NCI-H1092 treated with DMSO at 0.1 percent for 48 hours (cell line): ENCODE measurements around the gene YTHDC2.
"Not testable (repeated sequence)": the region's sequence is repeated elsewhere in the genome, so short reads cannot be mapped to it uniquely, and the experiment has no call there.

Source experiments
- DNase-seq: peaks from one replicate; lab custom pipeline; 2025; lab: John Stamatoyannopoulos, UW

Gene YTHDC2

DNA sequence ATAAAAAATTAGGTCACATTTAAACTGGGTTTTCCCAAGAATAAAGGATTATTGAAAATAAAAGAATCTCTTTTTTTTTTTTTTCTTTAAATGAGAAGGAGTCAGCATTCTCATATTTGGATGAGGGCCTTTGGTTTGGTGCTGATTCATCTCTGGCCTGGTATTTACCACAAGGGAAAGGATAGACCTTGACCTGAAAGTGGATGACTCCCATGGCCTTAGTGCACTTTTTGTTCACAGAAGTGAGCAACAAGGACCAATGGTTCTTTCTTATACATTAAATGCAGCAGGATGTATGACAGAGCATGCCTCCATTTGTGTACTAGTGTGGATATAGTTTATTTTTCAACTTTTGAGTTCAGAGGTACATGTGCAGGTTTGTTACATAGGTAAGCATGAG is 6.9 kb downstream of the YTHDC2 start:
- no peak for DNase-seq

DNA sequence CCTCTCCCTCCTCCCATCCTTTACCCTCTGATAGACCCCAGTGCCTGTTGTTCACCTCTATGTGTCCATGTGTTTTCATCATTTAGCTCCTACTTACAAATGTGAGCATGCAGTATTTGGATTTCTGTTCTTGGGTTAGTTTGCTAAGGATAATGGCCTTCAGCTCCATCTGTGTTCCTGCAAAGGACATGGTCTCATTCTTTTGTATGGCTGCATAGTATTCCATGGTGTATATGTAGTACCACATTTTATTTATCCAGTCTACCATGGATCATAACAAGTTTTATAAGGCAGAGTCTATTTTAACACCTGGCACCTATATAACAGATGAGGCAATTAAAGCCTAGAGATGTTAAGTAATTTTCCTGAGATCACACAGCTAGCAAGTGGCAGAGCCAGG is 7.4 kb downstream of the YTHDC2 start:
- no peak for DNase-seq

DNA sequence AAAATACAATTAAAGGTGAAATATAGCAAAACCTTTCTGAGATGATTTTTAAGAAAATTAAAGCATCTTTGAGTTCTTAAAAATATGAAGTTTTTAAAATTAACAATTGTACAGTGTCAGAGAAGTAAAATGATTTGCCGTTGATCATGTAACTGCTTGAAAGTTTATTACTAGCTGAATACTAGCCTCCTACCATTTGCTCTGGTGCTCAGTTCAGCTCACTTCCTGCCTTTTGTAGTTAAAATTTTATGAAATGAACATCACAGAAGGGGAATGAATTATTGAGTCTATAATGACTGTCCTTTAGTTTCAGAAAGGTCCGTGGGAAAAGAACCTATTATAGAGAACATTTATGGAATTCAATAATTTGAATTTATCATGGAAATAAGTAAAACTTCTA is 9.7 kb downstream of the YTHDC2 start:
- no peak for DNase-seq

- no peak for DNase-seq
Observed at GRCh38 chr5:113524927-113525326, 11.4 kb downstream of the YTHDC2 start.

DNA sequence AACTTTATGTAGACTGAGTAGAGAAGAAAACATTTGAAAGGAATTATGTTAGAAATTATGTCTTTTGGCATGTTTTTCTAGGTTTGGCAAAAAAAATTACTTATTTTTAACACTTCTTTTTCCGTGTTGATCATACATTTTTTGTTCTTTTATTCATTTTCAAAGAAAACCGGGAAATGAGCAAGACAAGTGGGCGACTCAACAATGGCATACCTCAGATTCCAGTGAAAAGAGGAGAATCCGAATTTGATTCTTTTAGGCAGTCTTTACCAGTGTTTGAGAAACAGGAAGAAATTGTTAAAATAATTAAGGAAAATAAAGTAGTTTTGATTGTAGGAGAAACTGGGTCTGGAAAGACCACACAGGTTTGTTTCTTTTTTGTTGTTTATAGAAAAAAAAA is 12.9 kb downstream of the YTHDC2 start:
- no peak for DNase-seq

DNA sequence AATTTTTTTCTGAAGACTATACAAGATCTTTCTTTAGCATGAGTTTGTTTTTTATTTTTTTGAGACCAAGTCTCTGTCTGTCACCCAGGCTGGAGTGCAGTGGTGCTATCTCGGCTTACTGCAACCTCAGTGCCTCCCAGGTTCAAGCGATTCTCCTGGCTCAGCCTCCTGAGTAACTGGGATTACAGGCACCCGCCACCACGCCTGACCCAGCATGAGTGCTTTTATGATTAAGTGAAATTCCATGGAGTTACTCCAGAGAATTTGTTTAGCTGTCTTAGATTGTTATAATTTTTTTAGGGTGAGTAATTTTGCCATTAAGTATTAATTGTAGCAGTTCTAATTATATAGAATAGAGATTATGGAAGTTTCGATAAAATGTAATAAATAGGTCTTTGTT is 14.3 kb downstream of the YTHDC2 start:
- DNase-seq: no peak

GRCh38 chr5:113531481-113532159 is 18.1 kb downstream of the YTHDC2 start:
- DNase-seq: no peak

DNA sequence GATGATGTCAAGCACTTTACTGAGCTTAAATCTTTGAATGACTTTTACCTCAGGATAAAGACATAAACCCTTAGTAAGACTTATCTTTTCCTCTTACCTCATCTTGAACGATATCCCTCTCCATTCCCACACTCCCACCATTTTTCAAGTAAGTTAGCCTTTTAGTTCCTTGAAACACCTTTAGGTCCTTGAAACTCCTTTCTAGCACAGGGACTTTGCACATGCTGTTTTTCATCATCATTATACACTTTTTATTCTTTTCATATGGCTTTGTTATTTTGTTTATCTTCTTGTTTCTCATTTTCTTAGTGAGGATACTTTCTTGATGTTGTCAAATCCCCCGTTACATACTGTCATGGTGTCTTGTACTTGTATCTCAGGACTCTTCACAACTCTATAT is 24.8 kb downstream of the YTHDC2 start:
- DNase-seq: no peak

DNA sequence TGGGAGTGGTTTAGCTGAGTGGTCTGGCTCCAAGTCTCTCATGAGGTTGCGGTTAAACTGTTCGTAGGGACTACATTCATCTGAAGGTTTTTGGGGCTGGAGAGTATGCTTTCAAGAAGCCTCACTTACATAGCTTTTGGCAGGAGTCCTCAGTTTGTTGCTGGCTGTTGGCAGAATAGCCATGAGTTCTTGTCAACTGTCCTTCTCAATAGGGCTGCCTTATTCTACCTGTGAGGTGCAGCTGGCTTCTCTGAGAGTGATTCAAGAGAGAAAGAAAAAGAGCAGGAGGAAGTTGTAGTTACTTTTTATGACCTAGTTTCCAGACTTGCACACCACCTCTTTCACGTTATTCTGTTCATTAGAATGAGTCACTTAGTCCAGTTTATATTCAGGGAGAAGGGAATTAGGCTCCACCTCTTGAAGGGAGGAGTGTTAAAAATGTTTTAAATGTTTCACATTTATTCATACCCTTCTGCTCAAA is 33.2 kb downstream of the YTHDC2 start:
- DNase-seq: no peak

DNA sequence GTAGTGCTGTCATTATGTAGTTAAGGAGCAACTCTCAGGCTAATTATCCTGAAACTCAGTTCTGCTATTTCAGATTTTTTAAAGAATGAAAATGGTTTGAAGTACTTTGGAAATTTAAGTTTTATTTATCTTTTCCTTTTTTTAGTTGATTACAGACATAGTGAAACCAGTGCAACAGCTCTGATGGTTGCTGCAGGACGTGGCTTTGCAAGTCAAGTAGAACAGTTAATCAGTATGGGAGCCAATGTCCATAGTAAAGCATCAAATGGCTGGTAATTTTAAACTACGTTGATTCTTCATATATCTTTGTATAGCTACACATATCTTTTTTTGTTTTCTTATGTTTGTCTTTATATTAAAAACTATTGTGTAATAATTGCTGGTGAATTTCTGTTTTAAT is 34.9 kb downstream of the YTHDC2 start:
- DNase-seq: no peak

GRCh38 chr5:113552137-113552536 is 38.6 kb downstream of the YTHDC2 start:
- no peak for DNase-seq

- DNase-seq: no peak
Observed at GRCh38 chr5:113552620-113553019, 39.1 kb downstream of the YTHDC2 start.

DNA sequence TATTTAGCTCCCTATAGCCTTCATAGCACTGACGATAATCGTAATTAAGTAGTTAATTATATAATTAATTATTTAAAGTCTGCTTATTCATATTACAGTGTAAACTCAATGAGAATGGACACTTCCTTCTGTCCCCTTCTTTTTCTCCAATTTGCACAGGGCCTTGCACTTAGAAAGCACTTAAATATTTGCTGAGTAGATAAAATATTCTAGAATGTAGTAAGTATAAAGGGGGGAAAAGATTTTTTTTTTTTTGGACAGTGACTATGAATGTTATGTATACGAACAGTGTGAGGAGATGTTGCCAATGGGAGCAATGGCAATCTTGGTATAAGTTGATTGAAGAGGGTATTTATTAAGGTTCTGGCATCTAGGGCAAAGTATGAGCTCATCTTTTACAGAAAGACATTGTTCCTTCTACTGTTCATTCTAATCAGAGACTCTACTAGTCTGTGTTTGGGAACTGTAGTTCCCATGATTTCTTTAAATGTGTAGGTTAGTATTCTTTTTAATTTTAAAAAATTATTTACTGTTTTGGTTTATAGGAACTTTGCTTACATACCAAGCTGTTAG is 49.4 kb downstream of the YTHDC2 start:
- DNase-seq: no peak

DNA sequence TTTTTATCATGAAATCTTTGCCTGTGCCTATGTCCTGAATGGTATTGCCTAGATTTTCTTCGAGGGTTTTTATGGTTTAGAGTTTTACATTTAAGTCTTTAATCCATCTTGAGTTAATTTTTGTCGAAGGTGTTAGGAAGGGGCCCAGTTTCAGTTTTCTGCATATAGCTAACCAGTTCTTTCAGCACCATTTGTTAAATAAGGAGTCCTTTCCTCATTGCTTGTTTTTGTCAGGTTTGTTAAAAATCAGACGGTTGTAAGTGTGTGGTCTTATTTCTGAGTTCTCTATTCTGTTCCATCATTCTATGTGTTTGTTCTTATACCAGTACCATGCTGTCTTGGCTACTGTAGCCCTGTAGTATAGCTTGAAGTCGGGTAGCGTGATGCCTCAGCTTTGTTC is 55.9 kb downstream of the YTHDC2 start:
- no peak for DNase-seq

GRCh38 chr5:113572716-113573115 is 59.2 kb downstream of the YTHDC2 start:
- no peak for DNase-seq

- no peak for DNase-seq
Observed at GRCh38 chr5:113574417-113574816, 60.9 kb downstream of the YTHDC2 start.

- no peak for DNase-seq
Observed at GRCh38 chr5:113575074-113575473, 61.6 kb downstream of the YTHDC2 start.

DNA sequence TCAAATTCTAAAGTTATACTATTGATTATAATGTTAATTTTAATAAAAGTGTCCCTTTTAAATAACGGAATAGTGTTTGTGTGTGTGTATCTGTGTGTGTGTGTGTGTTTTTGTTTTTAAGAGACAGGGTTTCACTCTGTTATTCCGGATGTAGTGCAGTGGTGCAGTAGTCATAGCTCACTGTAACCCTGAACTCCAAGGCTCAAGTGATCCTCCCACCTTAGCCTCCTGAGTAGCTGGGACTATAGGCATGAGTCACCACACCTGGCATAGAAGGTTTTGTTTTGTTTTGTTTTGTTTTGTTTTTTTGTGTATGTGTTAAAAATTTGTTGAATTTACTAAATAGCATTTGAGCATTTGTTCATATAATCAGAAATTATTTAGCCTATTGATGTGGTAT is 64.6 kb downstream of the YTHDC2 start:
- DNase-seq: no peak

DNA sequence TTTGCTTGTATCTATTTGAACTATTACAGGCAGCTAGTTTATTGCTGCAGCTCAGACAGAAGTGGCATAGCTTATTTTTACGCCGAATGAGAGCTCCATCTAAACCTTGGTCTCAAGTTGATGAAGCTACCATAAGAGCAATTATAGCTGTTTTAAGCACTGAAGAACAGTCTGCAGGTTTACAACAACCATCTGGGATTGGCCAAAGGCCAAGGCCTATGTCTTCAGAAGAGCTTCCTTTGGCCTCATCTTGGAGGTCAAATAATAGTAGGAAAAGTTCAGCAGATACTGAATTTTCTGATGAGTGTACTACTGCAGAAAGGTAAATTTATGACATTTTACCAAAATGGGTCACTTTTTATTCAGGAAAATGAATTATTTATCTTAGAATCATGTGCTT is 67.9 kb downstream of the YTHDC2 start:
- no peak for DNase-seq

GRCh38 chr5:113598150-113598549 is 84.7 kb downstream of the YTHDC2 start:
- DNase-seq: no peak

- no peak for DNase-seq
Observed at GRCh38 chr5:113598926-113599325, 85.4 kb downstream of the YTHDC2 start.

GRCh38 chr5:113600255-113600905 is 86.9 kb downstream of the YTHDC2 start:
- no peak for DNase-seq

DNA sequence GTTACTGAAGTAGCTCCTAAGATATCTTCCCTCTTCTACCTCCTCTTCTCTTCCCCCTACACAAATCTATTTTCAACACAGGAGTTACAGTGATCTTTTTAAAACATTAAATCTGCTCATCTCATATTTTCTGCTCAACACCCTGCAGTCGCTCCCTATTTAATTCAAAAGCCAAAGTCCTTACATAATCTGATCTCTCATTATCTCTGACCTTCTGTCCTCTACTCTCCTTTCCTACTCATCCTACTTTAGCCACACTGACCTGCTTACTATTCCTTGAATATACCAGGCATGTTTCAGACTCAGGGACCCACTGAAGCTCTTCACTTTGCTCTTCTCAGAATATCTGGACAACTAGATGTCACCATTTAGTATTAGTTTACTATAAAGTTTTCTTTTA is 87.9 kb downstream of the YTHDC2 start:
- DNase-seq: no peak

- DNase-seq: not testable (repeated sequence)
Observed at GRCh38 chr5:113603246-113603645, 89.8 kb downstream of the YTHDC2 start.
